Measurements from ENCODE around the gene ADNP. TPM values are rescaled to one million over a fixed set of nuclear protein-coding genes. Genes with fewer than 3 reads are reported as not detected.

Gene ADNP
- total RNA-seq, 1 donor from 2014 or later, result 58.3 TPM

GRCh38 chr20:50911030-50911429, 20.2 kb downstream of the ADNP start:
- no peak overlapping the region for H3K4me3 ChIP-seq
- DNase-seq (no peak), ATAC-seq (no peak)
- H3K27ac ChIP-seq, result no peak overlapping the region
- H3K4me1 ChIP-seq, result peaks cover 66% of the 10 kb centered on the region
- H3K36me3 ChIP-seq, result no peaks in the 10 kb centered on the region
- no peak for TF ChIP-seq CTCF (IDR thresholded peaks at IDR 0.05)
- no peaks in the 10 kb centered on the region for H3K9me3 ChIP-seq
- no peaks in the 10 kb centered on the region for H3K27me3 ChIP-seq (ENCODE audit: low read depth)
- intact Hi-C loops (cut with DNase I), result no loop called here

GRCh38 chr20:50909413-50909812, 21.8 kb downstream of the ADNP start:
- H3K9me3 ChIP-seq, result no peaks in the 10 kb centered on the region
- no peak overlapping the region for H3K4me3 ChIP-seq
- no peaks in the 10 kb centered on the region for H3K36me3 ChIP-seq
- intact Hi-C loops (cut with DNase I), result no loop called here
- no peaks in the 10 kb centered on the region for H3K27me3 ChIP-seq (ENCODE audit: low read depth)
- no peak for TF ChIP-seq CTCF (IDR thresholded peaks at IDR 0.05)
- H3K4me1 ChIP-seq, result peaks cover 59% of the 10 kb centered on the region
- DNase-seq, result no peak
- ATAC-seq, result no peak
- no peak overlapping the region for H3K27ac ChIP-seq

- no peaks in the 10 kb centered on the region for H3K27me3 ChIP-seq (ENCODE audit: low read depth)
- peaks cover 44% of the 10 kb centered on the region for H3K4me1 ChIP-seq
- no peak for TF ChIP-seq CTCF (IDR thresholded peaks at IDR 0.05)
- no peak overlapping the region for H3K27ac ChIP-seq
- H3K36me3 ChIP-seq, result peaks cover 34% of the 10 kb centered on the region
- H3K4me3 ChIP-seq, result no peak overlapping the region
- intact Hi-C loops (cut with DNase I), result no loop called here
- H3K9me3 ChIP-seq, result no peaks in the 10 kb centered on the region
- ATAC-seq (peak; percentile 35 to 64), DNase-seq (no peak)
These were observed 27.1 kb downstream of the ADNP start for GRCh38 chr20:50904067-50904570.

- no peak for ATAC-seq
- DNase-seq, result no peak
- Histone ChIP-seq H3K27ac (no peak overlapping the region), H3K4me1 (peaks cover 40% of the 10 kb centered on the region), H3K4me3 (no peak overlapping the region), H3K36me3 (peaks cover 40% of the 10 kb centered on the region), H3K27me3 (ENCODE audit: low read depth) (no peaks in the 10 kb centered on the region), H3K9me3 (no peaks in the 10 kb centered on the region)
- TF ChIP-seq CTCF (IDR thresholded peaks at IDR 0.05), result no peak
- intact Hi-C loops (cut with DNase I), result no loop called here
These were observed 27.7 kb downstream of the ADNP start for GRCh38 chr20:50903353-50904051.

- intact Hi-C loops (cut with DNase I), result no loop called here
- ATAC-seq, result no peak
- Histone ChIP-seq H3K9me3 (no peaks in the 10 kb centered on the region), H3K4me1 (peaks cover 30% of the 10 kb centered on the region), H3K4me3 (no peak overlapping the region), H3K36me3 (peaks cover 62% of the 10 kb centered on the region), H3K27me3 (ENCODE audit: low read depth) (no peaks in the 10 kb centered on the region), H3K27ac (no peak overlapping the region)
- no peak for DNase-seq
- TF ChIP-seq CTCF (IDR thresholded peaks at IDR 0.05), result no peak
These were observed 29.9 kb downstream of the ADNP start for GRCh38 chr20:50901301-50901700.
